ENCODE results near the gene CDH4.

GRCh38 chr20:61805781-61806180 lies 553.7 kb downstream of the CDH4 start:
- TF ChIP-seq CTCF (IDR thresholded peaks at IDR 0.05) (no peak), EZH2 (IDR thresholded peaks at IDR 0.05) (no peak)

All from neural progenitor cell (in vitro differentiated cells).